A673 (cell line): ENCODE results near the gene LARGE1.

Source experiments
- CTCF ChIP-seq: fragments of 300-800, 200-600 bp; sonication (generic); conservative IDR thresholded peaks from 2 replicates; pipeline ENCODE4 v1.5.1; 2017; ENCODE audit warnings: low read depth, mild to moderate bottlenecking, antibody characterized with exemption, low read length, moderate library complexity, mixed read lengths
- EZH2 ChIP-seq: fragments of 200-600 bp; sonication (generic); IDR thresholded peaks from 2 replicates; pipeline ENCODE4 v1.6.1; 2017; ENCODE audit warnings: borderline replicate concordance, low read depth, mild to moderate bottlenecking, mixed read lengths, antibody characterized with exemption, low read length; ENCODE audit not compliant: poor library complexity, severe bottlenecking

GRCh38 chr22:33315117-33315516 lies 605.2 kb downstream of the LARGE1 start:
- TF ChIP-seq EZH2, result no peak
- TF ChIP-seq CTCF, result no peak
